ENCODE data around the gene TMEM267. TPM values are rescaled to one million over a fixed set of nuclear protein-coding genes. Genes with fewer than 3 reads are reported as not detected.
A peak's percentile ranks its signal among the peaks of the same experiment; 100 is the strongest.
"Not testable (repeated sequence)": the region's sequence is repeated elsewhere in the genome, so short reads cannot be mapped to it uniquely, and the experiment has no call there.

The TMEM267 gene
- total RNA-seq, 1 experiment from 2014 or later: 9.7 TPM

GRCh38 chr5:43514471-43514815, 30.8 kb upstream of the TMEM267 start:
- H3K4me3 ChIP-seq (ENCODE audit: low read depth, low read length, poor library complexity, severe bottlenecking): peak overlapping the region; percentile 57
- ChIA-PET POLR2A (ENCODE audit: low non-redundant PET) (interaction anchor here (0.6 kb wide), 1 partner anchor 31 kb away, joined by 3 read pairs; the partner anchor contains the start of gene TMEM267), CTCF (no interaction called here)
- H3K9me3 ChIP-seq (ENCODE audit: low read depth, low read length, poor library complexity, severe bottlenecking): no peaks in the 10 kb centered on the region
- intact Hi-C loops (cut with micrococcal nuclease; ENCODE audit: unreplicated experiment): no loop called here
- H3K4me1 ChIP-seq (ENCODE audit: insufficient read depth, low read length, poor library complexity, severe bottlenecking): peaks cover 20% of the 10 kb centered on the region
- BruUV-seq (replicated peaks): TSS peak; percentile 86
- DNase-seq (ENCODE audit: low spot score): no peak
- TF ChIP-seq CTCF (conservative IDR thresholded peaks at IDR 0.05; ENCODE audit: low read depth, low read length) (no peak), EZH2 (IDR thresholded peaks at IDR 0.05; ENCODE audit: borderline replicate concordance, low read depth, low read length, poor library complexity, severe bottlenecking) (no peak)
- peak overlapping the region; percentile 79 for H3K27ac ChIP-seq (ENCODE audit: low read depth, low read length, poor library complexity, severe bottlenecking)
- no peaks in the 10 kb centered on the region for H3K27me3 ChIP-seq (replicated peaks; ENCODE audit: insufficient read depth, low read depth, low read length, poor library complexity)
- H3K36me3 ChIP-seq (ENCODE audit: insufficient read depth, low read length, poor library complexity, severe bottlenecking): no peaks in the 10 kb centered on the region

- POLR2A ChIA-PET (ENCODE audit: low non-redundant PET): no interaction called here
- Histone ChIP-seq H3K36me3 (ENCODE audit: insufficient read depth, low read length, poor library complexity, severe bottlenecking) (peaks cover 2% of the 10 kb centered on the region), H3K27ac (ENCODE audit: low read depth, low read length, poor library complexity, severe bottlenecking) (peak overlapping the region; percentile 79), H3K9me3 (ENCODE audit: low read depth, low read length, poor library complexity, severe bottlenecking) (no peaks in the 10 kb centered on the region), H3K4me3 (ENCODE audit: low read depth, low read length, poor library complexity, severe bottlenecking) (peak overlapping the region; percentile 57), H3K4me1 (ENCODE audit: insufficient read depth, low read length, poor library complexity, severe bottlenecking) (peaks cover 20% of the 10 kb centered on the region), H3K27me3 (replicated peaks; ENCODE audit: insufficient read depth, low read depth, low read length, poor library complexity) (no peaks in the 10 kb centered on the region)
- CTCF ChIA-PET: no interaction called here
- no TSS peak for BruUV-seq (replicated peaks)
- TF ChIP-seq EZH2 (IDR thresholded peaks at IDR 0.05; ENCODE audit: borderline replicate concordance, low read depth, low read length, poor library complexity, severe bottlenecking) (no peak), CTCF (conservative IDR thresholded peaks at IDR 0.05; ENCODE audit: low read depth, low read length) (no peak)
- intact Hi-C loops (cut with micrococcal nuclease; ENCODE audit: unreplicated experiment): no loop called here
- DNase-seq (ENCODE audit: low spot score): no peak
Measured at GRCh38 chr5:43514025-43514424, 30.4 kb upstream of the TMEM267 start.

- Histone ChIP-seq H3K4me1 (ENCODE audit: insufficient read depth, low read length, poor library complexity, severe bottlenecking) (peaks cover 20% of the 10 kb centered on the region), H3K36me3 (ENCODE audit: insufficient read depth, low read length, poor library complexity, severe bottlenecking) (peaks cover 23% of the 10 kb centered on the region)
- H3K27me3 ChIP-seq (replicated peaks; ENCODE audit: insufficient read depth, low read depth, low read length, poor library complexity); BruUV-seq (replicated peaks); CTCF ChIA-PET; H3K4me3 ChIP-seq (ENCODE audit: low read depth, low read length, poor library complexity, severe bottlenecking); H3K9me3 ChIP-seq (ENCODE audit: low read depth, low read length, poor library complexity, severe bottlenecking); H3K27ac ChIP-seq (ENCODE audit: low read depth, low read length, poor library complexity, severe bottlenecking); POLR2A ChIA-PET (ENCODE audit: low non-redundant PET); intact Hi-C loops (cut with micrococcal nuclease; ENCODE audit: unreplicated experiment); DNase-seq (ENCODE audit: low spot score): not testable (repeated sequence)
Measured at GRCh38 chr5:43511062-43511461, 27.4 kb upstream of the TMEM267 start.

GRCh38 chr5:43498581-43498980, 14.9 kb upstream of the TMEM267 start:
- Histone ChIP-seq H3K27me3 (replicated peaks; ENCODE audit: insufficient read depth, low read depth, low read length, poor library complexity) (no peaks in the 10 kb centered on the region), H3K9me3 (ENCODE audit: low read depth, low read length, poor library complexity, severe bottlenecking) (no peaks in the 10 kb centered on the region), H3K4me3 (ENCODE audit: low read depth, low read length, poor library complexity, severe bottlenecking) (no peak overlapping the region), H3K36me3 (ENCODE audit: insufficient read depth, low read length, poor library complexity, severe bottlenecking) (peaks cover 12% of the 10 kb centered on the region), H3K4me1 (ENCODE audit: insufficient read depth, low read length, poor library complexity, severe bottlenecking) (no peaks in the 10 kb centered on the region), H3K27ac (ENCODE audit: low read depth, low read length, poor library complexity, severe bottlenecking) (no peak overlapping the region)
- no peak for DNase-seq (ENCODE audit: low spot score)
- ChIA-PET CTCF (no interaction called here), POLR2A (ENCODE audit: low non-redundant PET) (interaction anchor here (0.7 kb wide), 1 partner anchor 453 kb away, joined by 3 read pairs; no protein-coding TSS in a partner anchor)
- no peak for TF ChIP-seq EZH2 (IDR thresholded peaks at IDR 0.05; ENCODE audit: borderline replicate concordance, low read depth, low read length, poor library complexity, severe bottlenecking)
- no peak for TF ChIP-seq CTCF (conservative IDR thresholded peaks at IDR 0.05; ENCODE audit: low read depth, low read length)
- intact Hi-C loops (cut with micrococcal nuclease; ENCODE audit: unreplicated experiment): no loop called here
- no TSS peak for BruUV-seq (replicated peaks)

All from A673 (cell line).